NCI-H146 (cell line): Measurements from ENCODE around the gene FGD4.
A peak's percentile ranks its signal among the peaks of the same experiment; 100 is the strongest.

ENCODE experiments used
- DNase-seq: peaks from one replicate; lab custom pipeline; 2025; lab: John Stamatoyannopoulos, UW

Gene FGD4

DNA sequence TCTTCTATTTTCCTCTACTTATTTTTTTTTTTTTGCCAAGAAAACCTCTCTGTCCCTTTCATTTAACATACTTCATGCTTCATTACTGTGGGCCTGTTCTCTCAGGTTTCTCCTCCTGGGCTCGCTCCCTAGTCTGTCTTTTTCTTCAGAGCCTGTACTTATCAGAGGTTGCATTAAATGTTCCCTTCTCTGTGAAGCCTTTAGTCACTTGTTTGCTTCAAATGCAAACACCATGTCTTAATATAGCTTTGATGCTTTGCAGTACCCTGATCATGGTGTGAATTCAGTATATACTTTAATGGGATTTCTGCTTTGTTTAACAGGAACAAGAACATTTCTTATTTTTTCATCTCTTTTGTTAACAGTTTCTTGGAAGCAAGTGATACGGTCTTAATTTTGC lies 207.1 kb downstream of the FGD4 start:
- DNase-seq: no peak

DNA sequence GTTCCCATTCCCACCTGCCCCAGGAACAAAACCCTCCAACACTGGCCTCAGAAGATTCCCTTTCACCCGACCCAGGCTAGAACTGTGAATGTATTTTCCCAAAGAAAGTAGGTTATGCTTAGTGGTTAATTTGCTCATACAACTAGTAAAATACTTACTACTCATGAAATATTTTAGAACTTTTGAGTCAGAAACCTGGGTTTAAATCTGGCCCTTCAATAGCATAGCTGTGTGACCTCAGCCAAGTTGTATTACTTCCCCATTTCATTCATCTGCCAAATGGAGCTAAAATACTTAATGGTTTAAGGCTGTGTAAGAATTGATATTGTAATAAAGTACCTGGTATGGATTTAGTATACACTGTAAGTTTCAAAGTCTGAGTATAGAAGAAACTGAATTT lies 210.6 kb downstream of the FGD4 start:
- DNase-seq: no peak

DNA sequence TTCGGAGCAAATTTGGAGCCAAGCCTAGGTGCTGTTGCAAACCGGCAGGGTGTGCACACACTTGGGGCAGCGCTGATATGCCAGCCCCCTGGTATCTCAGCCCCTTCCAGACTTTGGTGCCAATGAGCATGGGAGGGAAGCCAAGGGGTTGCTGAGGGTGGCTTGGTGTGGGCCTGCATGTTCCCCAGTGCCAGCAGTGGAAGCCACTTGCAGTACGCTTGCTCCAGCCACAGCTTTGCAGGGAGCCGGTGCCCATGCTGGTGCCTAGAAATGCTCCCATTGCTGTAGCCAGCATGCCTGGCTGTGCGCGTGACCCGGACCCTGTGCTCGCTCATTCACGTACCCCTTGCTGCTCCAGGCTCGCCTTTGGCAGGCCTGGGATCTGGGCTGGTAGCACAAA lies 212.6 kb downstream of the FGD4 start:
- no peak for DNase-seq

DNA sequence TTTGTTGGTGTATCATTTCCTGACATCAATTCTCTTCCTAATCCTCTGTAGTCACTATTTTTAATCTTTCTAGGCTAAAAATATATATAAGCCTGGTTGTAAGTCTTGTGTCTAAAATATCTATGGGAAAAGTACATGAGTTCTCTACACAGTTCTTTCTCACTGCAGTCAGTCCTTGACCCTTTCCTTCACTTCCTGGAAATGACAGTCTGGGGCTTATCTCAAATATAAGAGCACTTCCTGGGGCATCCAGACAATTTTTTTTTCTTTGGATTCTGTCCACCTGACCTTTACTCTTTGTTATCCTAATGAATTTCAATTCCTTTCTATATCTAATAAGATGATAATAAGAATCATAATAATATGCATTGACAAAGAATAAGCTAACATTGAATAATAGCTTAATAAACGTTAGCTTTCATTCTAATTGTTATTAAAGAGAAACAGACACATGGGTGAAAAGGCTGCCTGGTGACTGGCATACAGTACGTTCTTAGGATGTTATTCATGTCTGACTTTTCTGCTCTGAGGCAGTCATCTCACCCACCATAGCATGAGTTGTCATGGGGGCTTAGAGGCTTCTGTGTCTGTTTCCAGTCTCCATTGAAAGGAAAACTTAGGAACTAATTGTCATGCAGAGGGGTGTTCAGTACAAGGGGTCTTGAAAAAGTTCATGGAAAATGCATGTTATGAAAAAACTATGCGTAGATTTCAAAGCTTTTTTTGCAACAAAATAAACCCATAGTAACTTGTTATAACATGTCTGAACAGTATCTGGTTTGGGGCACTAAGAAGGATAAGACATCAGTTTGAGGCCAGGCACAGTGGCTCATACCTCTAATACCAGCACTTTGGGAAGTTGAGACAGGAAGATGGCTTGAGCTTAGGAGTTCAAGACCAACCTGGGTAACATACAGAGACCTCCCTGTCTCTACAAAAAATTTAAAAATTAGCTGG lies 213.6 kb downstream of the FGD4 start:
- no peak for DNase-seq

DNA sequence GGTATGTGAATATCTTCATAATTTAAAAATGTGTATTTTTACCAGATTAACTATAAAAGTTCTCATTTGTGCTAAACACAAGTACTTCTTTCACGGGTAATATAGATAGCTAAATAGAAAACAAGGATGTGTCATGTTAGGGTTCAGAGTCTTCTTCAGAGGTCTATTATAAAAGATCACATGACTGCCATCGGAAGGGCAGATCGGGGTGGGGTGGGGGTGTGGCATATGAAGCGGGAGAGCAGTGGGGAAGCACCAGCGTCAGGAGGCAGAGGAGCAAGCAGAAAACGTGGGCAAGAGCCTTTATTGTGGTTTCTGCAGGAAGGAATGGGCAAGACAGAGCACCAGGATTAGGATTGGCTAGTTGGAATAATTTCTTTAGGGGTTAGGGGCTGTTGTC lies 216.1 kb downstream of the FGD4 start:
- no peak for DNase-seq

DNA sequence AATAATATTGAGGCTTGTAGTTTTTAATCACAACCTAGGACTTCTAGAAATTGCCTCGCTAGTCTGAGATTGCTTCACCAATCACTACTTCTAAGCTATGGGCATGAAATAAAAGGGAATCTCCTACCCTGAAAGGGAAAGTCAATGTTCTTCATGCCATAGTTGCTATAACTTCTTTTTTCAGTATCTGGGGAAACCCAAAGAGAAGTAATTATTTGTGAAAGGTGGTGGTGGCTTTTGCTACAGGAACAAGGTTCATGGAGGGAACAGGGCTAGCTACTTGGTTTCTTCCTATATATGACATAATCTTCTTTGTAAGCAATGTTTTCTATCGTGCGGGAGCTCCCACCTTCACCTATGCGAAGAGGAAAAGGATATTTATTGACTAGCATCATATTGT lies 218.2 kb downstream of the FGD4 start:
- no peak for DNase-seq

DNA sequence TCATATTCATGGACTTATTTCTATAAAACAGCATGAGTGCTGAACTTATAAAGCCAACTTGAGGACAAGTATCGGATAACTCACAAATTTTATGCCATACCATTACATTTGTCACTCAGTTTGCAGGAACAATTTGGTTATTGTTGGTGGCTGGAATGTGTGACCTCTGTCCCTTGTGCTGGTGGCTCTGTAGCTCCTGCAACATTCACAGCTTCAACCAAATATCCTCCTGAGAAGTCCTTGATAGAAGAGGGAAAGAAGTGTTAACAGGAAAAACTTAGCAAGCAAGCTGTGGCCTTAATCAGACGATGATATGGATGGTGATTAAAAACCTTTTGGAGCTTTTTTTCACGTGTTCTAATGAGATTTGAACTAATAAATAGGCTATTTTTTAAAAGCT lies 218.8 kb downstream of the FGD4 start:
- no peak for DNase-seq

DNA sequence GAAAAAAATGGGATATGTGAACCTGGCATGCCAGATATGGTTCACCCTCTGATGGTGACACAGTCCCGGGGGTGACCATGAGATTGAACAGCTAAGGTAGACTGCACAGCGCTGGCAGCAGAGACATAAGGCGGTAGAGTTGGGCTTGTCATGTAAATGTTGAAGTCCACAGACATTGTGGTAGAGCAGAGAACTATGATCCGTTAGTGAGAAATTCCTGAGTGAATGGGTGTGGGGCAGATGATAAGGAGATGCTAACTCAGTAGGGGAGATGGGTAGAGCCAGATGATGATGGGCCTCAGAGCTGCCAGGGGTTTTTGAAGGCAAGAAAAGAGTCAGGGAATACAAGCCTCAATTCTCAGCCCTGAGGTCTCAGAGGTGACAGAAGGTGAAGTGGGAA lies 228.6 kb downstream of the FGD4 start:
- no peak for DNase-seq

DNA sequence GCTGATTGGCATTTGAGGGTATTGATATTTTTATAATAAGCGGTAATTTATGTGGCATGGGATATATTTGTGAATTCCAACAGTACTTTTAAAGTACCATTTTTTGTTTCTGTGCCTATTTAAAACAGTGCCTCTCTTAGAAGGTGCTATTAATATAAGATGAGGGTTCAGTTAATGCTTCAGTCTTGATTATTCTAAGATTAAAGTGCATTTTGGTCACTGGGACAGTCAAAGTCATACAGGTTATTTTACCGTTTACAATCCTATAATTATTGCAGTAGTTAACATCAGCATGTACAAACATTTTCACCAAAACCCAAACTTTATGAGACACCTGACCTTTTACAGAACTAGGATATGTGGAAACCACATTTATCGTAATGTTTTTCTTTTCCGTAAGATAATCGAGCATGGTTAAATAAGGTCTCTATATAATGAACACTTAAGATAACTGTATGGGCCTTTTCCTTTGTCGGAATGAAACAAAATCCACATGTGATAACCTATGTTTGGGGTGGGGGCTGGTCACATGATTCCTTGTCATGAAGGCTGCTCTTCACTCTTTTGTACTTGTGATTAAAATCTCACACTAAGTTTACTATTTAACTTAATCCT lies 242.0 kb downstream of the FGD4 start:
- DNase-seq: no peak

DNA sequence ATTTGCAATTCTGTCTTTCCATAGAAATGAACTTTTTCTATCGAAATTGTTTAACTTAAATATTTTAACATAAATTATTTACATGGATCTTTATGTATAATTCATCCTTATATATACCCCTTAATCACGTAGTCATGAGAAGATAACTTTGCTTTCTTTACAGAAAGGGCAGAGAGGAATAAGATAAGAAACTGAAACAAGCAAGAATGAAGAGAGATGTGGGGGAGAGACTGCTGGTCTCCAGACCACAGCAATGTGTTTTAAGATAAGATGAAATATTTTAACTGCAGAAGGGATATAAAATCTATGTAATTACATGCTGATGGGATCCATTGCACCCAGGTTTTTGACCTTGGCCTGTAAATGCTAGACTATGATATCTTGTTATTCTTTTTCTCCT lies 245.1 kb downstream of the FGD4 start:
- no peak for DNase-seq

DNA sequence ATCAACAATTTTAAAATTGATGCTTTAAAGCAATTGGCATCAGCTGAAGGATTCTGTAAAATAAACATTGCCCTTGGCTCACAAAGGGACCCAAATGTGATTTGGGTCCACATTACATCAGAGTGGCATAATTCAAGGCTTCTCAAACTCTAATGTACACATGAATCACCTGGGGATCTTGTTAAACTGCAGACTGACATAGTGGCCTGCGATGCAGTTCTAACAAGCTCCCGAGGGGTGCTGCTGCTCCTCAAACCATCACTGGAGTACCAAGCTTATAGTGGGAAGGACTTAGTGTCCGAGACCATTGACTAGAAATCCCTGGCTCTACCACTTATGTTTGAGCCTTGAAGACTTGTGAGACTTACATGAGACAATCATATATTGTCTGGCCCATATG lies 247.9 kb downstream of the FGD4 start:
- DNase-seq: no peak

DNA sequence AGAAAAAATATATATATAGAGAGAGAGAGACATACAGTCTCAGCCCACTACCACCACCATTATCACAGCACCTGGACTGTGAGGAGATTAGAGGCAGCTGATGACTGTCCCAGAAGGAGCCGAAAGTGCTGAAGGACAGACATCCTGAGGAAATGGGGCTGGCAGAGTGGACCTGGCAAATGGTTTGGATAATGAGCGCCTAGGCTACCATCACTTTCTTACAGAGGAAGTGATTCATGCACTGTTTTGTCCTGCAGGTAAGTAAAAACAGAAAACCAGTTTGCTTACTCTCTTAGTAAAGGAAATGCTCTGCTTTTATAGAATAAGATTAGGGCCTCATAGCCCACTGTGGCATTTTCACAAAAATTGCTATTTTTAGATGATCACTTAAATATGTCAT lies 251.2 kb downstream of the FGD4 start:
- no peak for DNase-seq

DNA sequence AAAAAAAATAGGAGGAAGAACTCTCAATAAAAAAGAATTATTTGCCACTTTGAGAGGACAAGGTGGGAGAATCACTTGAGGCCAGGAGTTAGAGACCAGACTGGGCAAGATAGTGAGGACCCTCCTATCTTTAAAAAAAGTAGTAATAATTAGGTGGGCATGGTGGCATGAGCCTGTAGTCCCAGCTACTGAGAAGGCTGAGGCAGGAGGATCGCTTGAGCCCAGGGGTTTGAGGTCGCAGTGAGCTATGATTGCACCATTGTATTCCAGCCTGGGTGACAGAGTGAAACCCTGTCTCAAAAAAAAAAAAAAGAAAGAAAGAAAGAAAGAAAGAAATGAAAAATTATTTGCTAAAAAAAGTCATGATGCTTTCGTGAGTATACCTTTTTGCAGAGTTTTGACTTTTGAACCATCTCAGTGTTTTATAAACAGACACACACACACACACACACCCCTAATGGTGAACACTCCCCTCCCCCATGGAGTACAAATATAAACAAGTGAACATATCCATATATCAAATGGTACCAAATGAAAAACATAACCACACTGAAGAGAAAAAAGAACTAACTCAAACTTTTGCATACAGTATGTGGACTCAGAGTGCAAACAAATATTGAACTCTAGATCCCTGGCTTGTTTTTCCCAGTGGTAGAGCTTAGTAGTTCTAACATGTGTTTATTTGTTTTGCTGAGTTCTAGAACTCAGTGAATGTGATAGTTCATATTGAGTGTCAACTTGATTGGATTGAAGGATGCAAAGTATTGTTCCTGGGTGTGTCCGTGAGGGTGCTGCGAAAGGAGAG lies 252.0 kb downstream of the FGD4 start:
- no peak for DNase-seq

DNA sequence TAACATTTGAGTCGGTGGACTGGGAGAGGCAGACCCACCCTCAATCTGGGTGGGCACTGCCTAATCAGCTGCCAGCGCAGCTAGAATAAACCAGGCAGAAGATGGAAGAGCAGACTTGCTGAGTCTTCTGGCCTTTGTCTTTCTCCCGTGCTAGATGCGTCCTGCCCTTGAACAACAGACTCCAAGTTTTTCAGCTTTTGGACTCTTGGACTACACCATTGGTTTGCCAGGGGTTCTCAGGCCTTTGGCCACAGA lies 252.5 kb downstream of the FGD4 start:
- DNase-seq: no peak

DNA sequence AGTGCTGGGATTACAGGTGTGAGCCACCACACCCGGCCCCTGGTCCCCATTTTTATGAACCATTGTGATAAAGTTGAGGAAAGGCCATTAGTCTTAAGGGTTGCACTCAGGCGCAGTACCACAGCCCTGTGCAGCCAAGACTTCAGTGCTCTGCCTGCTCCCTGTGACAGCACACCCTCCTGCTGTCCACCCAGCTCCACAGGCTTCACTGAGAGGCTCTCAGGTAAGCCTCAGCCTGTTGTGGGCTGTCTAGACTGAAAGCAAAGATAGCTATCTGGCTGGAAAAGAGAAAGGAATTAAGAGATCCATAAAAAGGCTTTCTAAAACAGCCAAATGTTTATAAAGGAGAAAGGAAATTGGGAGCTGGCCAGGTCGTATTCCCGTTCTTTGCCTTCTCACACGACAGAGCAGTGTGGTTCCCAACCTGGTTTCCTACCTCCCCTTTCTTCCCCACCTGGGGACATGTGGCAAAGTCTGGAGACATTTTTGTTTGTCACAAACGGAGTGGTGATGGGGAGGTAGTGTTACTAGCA lies 260.6 kb downstream of the FGD4 start:
- DNase-seq: peak; percentile 37

DNA sequence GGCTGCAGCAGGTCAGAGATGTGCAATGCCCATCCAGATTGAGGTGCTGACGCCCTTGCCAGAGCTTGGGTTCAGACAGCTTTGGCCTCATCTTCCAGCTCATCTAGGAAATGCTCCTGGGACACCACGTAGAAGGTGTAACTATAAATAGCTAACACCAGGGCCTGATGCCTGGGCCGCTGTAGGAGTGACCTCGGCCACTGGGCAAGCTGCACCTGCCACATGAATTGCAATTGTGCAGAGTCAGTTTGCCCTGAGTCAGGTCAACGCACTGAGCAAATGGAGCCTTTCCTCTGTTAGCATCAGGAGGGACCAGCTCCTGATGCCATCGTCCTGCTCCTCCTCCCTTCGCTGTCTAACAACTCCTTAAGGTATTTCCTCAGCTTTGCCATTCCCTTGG lies 262.3 kb downstream of the FGD4 start:
- DNase-seq: peak; percentile 48

DNA sequence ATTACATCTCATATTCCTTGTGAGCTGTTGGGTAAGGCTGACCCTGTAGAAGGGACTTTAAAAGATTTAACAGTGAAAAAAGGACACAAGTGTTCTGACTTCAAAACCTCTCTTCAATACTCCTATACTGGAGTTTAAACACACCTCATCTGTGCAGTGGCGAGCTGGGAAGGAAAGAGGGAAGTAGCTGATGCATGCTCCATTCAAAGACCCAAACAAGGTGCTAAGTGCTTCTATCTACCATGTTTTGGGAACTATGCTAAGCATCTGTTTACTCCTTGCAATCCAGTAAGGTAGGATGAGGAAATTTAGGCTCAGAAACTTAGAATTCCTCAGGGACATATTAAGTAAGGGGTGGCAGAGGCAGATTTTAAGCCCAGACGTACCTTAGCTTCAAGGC lies 263.3 kb downstream of the FGD4 start:
- DNase-seq: no peak

DNA sequence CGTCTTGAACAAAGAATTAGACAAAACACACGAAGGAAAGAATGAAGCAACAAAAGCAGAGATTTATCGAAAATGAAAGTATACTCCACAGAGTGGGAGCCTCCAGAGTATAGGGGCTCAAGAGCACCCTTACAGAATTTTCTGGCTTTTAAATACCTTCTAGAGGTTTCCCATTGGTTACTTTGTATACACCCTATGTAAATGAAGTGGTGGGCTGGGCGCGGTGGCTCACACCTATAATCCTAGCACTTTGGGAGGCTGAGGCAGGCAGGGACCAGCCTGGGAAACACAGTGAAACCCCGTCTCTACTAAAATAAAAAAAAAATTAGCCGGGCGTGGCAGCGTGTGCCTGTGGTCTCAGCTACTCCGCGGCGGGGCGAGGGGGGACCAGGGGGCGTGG lies 266.7 kb downstream of the FGD4 start:
- DNase-seq: no peak

DNA sequence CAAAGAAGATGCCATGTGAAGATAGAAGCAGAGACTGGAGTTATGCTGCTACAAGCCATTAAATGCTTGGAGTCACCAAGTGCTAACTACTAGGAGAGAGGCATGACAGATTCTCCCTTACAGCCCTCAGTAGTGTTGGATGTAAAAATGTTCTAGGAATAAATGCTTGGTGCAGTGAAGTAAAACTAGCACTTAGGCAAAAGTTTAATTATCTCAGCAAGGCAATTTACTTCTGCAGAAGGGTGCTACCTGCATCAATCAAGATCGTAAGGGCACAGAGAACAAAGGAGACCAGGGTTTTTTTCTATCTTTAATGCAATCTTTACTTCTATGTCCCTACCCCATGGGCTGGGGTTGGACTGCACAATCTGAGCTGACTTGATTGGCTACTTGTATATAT lies 270.2 kb downstream of the FGD4 start:
- no peak for DNase-seq

DNA sequence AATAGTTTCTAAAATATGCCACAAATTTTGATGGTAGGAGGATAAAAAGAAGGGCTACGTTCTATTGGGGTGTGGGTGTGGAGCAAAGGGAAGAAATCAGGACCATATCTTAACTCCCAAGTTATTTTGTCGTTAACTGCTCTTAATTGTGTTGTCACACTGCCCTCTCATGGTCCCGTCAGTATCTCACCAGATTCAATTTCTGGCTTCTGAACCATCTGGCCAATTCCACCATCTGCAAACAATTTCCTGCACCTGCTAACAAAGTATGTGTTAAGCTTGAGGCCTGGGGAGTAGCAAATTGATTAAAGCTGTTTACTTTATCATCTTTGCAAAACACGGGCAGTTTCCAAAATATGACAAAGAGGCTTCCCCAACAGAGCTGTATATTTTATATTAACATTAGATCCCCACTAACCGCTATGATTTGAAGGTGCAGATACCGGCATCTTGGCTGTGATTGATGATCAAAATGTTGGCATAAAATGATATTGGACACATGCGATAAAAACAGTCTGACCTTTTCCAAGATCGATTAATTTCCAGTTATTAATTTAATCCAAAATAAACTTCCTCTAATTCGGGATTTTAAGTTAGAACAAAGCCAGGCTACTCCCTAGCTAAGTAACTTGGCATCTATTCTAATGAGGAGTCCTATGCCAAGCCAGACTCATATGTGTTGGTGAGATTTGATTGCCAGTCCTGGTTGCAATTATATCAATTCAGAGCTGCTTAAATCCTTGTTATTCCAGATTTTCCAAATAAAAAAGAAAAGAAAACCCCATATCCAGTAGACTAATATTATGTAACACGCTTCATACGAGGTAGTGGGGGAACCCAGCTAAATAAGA lies 272.8 kb downstream of the FGD4 start:
- DNase-seq: peak; percentile 92

DNA sequence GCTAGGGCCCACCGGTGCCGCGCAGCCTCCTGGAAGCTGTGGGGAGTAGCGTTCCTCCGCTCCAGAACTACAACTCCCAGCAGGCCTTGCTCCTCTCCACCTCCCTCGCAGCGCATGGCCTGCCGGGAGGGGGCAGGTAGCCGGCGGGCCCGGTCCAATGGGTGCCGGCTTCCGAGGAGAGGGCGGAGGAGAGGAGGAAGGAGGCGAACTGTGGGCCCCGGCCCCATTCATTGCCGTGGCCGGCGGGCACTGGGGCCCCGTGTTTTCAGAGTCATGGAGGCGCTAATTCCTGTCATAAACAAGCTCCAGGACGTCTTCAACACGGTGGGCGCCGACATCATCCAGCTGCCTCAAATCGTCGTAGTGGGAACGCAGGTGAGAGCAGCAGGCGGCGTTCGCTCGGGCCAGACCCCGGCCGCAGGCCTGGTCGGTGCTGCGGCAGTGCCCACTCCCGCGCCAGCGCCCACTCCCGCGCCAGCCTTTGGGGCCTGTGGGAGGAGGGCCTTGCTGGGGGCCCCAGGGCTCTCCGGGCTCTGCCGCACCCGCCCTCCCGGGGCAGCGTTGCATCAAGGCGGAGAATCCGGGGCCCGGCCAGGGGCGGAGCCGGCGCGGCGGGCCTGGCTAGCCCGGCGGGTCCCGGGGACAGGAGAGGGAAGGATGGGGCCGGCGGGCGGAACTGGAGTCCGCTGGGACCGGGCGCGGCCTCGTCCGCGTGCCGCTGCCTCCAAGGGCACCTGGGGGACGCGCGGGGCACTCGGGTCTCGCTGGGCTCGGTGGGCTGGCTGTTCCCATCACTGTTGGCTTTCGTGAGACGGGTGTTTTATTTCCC lies 279.9 kb downstream of the FGD4 start, which contains the start of gene DNM1L:
TSS of gene DNM1L (plus strand) at position 211 of the 829 bp plus-strand sequence. CDS start at position 274, 63 bp downstream.
- peak; percentile 99 for DNase-seq
